HFF-Myc (cell line): ENCODE measurements around the gene PRR33.

Experiments used
- DNase-seq: peaks from one replicate; pipeline ENCODE4 v3.0.0-alpha.2; 2011; ENCODE audit warnings: low read depth; ENCODE audit errors: extremely low read depth
- H3K4me3 ChIP-seq: replicated peaks from 2 replicates; pipeline ENCODE4 v1.5.1; 2011; ENCODE audit warnings: low read depth, mild to moderate bottlenecking, control low read depth, low read length
- CTCF ChIP-seq: IDR thresholded peaks from 2 replicates; pipeline ENCODE4 v1.5.1; 2012; ENCODE audit warnings: mild to moderate bottlenecking, low read depth, low read length, control low read depth; ENCODE audit errors: missing control alignments

Gene PRR33

DNA sequence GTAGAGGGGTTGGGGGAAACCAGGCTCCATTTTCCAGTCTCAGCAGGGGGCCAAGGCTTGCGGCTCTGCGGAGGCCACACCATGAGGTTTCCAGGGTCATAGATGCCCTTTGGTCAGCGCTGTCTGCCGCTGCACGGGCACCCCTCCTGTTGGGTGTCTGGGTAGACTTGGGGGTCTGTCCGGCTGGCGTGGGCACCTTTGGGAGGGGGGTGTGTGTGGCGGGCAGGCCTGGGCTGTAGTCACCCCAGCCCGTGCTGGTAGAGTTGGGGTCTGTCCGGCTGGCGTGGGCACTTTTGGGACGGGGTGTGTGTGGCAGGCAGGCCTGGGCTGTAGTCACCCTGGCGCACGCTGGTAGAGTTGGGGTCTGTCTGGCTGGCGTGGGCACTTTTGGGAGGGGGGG, 20.2 kb downstream of the PRR33 start:
- DNase-seq: no peak
- no peak for TF ChIP-seq CTCF
- H3K4me3 ChIP-seq: no peak overlapping the region

DNA sequence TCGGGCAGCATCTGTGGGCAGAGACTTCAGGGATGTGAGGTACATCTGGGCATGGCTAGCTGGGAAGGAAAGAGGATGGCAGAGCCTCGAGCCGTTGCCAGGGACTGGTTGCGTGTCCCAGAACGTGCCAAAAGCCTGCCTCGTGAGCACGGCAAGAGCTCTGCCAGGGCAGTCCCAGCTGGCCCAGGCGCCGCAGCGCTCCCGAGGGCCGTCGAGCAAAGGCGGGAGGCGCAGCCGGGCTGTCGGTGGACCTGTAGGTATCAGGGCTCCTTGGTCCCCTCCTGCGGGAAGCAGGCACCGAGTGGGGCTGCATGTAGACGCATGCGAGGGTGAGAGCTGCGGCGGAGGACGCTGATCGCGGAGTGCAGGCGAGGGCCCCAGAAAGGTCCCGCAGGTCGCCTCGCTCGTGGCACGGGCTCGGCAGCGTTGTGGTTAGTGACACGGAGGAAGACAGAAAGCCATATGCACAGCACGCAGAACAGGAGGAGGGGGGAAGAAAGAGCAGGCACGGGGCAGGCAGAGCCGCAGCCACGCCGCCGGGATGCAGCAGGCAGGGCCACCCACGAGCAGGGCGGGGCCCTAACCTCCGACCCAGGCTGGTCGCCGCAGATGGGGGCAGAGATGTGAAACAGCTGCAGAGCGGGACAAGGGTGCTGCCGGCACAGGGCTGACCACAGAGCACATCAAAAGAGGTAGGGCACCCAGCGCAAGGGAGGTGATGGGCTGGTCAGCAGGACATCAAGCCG, 20.8 kb downstream of the PRR33 start:
- no peak for TF ChIP-seq CTCF
- no peak for DNase-seq

GRCh38 chr11:1870326-1870696, 21.4 kb downstream of the PRR33 start:
- no peak for DNase-seq
- TF ChIP-seq CTCF: no peak

More for the DNA sequence above, 20.8 kb downstream of the PRR33 start:
- H3K4me3 ChIP-seq: no peak overlapping the region

DNA sequence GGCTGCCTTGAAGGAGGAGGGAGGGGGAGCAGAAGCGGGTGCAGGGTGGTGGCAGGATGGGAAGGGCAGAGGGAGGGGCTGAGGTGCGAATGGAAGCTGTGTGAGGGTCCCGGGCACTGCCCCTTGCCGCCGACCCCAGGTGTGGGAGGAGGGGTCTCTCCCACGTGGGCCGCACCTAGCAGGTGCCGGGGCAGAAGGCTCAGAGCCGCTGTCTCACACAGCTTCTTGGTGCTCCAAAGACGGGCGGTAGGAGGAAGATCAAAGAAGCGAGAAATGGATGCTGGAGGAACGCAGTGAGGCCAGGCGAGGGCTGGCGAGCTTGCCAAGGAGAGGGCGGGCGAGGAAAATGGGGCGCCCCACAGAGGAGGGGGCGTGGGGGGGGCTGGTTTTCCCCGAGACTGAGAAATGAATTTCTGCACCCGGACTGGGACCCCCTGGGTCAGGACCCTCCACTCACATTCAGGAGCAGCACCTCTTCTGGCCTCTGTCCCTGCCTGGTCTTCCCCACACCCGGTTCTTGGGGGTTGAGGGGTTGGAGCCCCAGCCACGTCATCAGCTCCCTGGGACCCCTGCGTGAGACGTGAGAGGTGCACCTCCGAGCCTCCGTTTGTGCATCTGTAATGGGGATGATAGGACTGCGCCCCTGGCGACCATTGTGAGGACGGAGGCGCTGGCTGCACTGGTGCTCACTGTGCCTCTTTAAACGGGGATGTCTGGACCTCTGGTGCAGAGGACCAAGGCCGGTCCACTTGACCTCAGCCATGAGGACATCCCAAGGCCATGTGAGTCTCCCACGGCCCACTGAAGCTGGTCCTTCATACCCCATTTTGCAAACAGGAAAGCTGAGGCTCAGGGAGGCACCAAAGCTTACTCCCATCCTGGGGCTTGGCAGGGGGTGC, 22.0 kb downstream of the PRR33 start:
- H3K4me3 ChIP-seq: no peak overlapping the region
- DNase-seq: no peak
- TF ChIP-seq CTCF: no peak

More at GRCh38 chr11:1870326-1870696, 21.4 kb downstream of the PRR33 start:
- H3K4me3 ChIP-seq: no peak overlapping the region

- H3K4me3 ChIP-seq: no peak overlapping the region
- TF ChIP-seq CTCF: no peak
- no peak for DNase-seq
These were observed 22.9 kb downstream of the PRR33 start for GRCh38 chr11:1868636-1869291.

- H3K4me3 ChIP-seq: no peak overlapping the region
- no peak for TF ChIP-seq CTCF
- DNase-seq: no peak
These were observed 23.5 kb downstream of the PRR33 start for GRCh38 chr11:1868056-1868635.
